Mammary epithelial cell (primary cell): ENCODE data around the gene FAF1.

Experiments
- EZH2 ChIP-seq: IDR thresholded peaks from 2 replicates; pipeline ENCODE4 v1.6.1; 2012; ENCODE audit warnings: low read length, inconsistent platforms, borderline replicate concordance
- TF ChIP-seq, protein P1 (sequence below), 2 donors: IDR thresholded peaks in 1 of 2; conservative IDR thresholded peaks in 1 of 2; 2 replicates each; pipeline ENCODE4 v1.5.1; 2011 to 2012; ENCODE audit warnings: inconsistent platforms in 2 of 2, low read length in 2 of 2, mild to moderate bottlenecking in 2 of 2, control low read depth in 1 of 2, low read depth in 1 of 2; ENCODE audit not compliant: insufficient read depth in 1 of 2; ENCODE audit errors: extremely low read depth in 1 of 2

DNA sequence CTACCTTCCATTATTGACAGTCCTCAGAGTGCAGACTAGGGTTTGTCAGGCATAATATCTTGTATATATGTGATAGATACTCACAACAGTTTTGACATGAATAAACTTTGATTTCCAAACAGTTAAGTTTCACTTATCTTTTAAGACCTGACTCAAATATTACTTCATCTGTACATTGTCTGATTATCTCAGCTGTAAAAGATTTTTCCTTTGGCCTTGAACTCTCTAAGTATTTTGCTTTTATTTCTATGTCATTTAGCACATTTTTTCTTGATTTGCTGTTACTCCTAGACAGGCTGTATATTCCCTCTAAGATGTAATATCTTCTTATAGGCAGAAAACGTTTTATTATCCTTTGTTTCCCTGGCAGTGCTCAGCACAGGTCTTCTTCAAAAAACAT is 471.2 kb downstream of the FAF1 start:
- TF ChIP-seq, protein P1, sequence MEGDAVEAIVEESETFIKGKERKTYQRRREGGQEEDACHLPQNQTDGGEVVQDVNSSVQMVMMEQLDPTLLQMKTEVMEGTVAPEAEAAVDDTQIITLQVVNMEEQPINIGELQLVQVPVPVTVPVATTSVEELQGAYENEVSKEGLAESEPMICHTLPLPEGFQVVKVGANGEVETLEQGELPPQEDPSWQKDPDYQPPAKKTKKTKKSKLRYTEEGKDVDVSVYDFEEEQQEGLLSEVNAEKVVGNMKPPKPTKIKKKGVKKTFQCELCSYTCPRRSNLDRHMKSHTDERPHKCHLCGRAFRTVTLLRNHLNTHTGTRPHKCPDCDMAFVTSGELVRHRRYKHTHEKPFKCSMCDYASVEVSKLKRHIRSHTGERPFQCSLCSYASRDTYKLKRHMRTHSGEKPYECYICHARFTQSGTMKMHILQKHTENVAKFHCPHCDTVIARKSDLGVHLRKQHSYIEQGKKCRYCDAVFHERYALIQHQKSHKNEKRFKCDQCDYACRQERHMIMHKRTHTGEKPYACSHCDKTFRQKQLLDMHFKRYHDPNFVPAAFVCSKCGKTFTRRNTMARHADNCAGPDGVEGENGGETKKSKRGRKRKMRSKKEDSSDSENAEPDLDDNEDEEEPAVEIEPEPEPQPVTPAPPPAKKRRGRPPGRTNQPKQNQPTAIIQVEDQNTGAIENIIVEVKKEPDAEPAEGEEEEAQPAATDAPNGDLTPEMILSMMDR (conservative IDR thresholded peaks at IDR 0.05 in 1 of 2, IDR thresholded peaks at IDR 0.05 in 1 of 2; ENCODE audit: extremely low read depth in 1 of 2, insufficient read depth in 1 of 2, low read depth in 1 of 2, low read length in 2 of 2), result no peak
- no peak for TF ChIP-seq EZH2
